WI38 (cell line): ENCODE results near the gene MYBPHL.

Source experiments
- H3K4me3 ChIP-seq: 2 replicates; pipeline ENCODE4 v1.5.1; 2011; ENCODE audit warnings: low read depth, mild to moderate bottlenecking, control low read depth, low read length
- TF ChIP-seq, protein P1 (sequence below): IDR thresholded peaks from 2 replicates; pipeline ENCODE4 v1.5.1; 2012; ENCODE audit warnings: low read depth, mild to moderate bottlenecking, control low read depth, low read length

MYBPHL gene

DNA sequence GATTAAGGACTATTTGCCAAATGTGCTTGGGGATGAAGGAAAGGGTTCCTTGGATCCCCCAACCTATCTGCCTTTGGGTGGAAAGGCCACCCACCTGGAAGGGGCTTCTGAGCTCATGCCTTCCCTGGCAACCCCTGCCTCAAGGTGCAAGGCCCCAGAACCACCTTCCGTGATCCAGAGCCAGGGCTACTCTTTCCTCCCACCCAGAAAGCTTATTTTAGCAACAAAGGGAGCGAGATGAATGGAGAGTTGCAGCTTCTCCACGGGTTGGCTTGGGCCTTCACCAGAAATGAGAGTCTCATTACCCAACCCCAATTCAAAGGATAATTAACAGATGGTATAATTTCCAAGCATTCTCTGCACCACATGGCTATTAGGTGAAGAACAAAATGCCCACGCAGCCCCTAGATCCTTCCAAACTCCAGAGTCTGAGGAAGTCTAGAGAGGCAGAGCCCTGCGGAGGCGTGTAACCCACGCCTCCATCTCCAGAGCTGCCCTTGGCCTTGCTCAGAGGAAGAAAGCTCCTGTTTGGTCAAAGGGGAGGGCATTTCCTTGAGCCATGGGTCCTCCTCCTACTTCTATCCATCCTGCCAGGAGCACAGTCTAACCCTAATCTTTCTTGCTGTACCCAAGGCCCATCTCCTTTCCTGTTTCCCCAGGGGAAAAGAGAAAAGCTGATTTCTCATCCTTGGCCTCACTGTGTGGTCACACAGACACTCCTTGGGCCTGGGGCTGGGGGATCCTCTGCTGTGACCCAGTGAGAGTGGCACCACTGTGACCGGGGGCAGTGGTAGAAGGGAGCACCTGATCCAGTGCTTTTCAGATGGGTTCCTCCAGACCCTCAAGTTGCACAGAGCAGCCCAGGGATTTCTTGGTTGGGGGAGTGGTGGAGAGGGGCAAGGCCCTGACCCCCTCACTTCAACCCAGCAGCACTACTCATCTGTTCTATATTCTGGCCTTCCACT is 59.1 kb downstream of the MYBPHL start:
- H3K4me3 ChIP-seq: no peak overlapping the region
- TF ChIP-seq, protein P1, sequence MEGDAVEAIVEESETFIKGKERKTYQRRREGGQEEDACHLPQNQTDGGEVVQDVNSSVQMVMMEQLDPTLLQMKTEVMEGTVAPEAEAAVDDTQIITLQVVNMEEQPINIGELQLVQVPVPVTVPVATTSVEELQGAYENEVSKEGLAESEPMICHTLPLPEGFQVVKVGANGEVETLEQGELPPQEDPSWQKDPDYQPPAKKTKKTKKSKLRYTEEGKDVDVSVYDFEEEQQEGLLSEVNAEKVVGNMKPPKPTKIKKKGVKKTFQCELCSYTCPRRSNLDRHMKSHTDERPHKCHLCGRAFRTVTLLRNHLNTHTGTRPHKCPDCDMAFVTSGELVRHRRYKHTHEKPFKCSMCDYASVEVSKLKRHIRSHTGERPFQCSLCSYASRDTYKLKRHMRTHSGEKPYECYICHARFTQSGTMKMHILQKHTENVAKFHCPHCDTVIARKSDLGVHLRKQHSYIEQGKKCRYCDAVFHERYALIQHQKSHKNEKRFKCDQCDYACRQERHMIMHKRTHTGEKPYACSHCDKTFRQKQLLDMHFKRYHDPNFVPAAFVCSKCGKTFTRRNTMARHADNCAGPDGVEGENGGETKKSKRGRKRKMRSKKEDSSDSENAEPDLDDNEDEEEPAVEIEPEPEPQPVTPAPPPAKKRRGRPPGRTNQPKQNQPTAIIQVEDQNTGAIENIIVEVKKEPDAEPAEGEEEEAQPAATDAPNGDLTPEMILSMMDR: no peak

DNA sequence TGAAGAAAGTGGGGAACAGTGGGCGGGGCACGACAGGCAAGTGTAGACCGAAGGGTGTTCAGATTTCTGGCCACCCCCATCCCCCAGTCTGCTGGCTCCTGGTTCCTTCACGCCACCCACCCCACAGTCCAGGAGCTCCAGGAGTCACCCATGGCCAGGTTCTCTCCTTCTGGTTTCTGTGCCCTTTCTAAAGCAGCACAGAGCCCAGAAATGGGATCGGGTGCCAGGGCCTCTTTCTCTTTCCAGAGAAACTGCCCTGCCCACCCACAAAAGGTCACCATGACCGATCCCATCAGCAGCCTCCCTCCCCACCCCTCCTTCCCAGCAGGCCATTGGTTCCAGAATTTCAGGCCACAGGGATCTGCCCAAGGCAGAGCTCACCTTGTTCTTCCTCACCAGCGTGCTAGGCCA is 60.7 kb downstream of the MYBPHL start:
- TF ChIP-seq, protein P1: no peak
- H3K4me3 ChIP-seq: no peak overlapping the region

GRCh38 chr1:109243860-109244552 is 62.8 kb downstream of the MYBPHL start:
- TF ChIP-seq, protein P1: no peak
- H3K4me3 ChIP-seq: no peak overlapping the region

DNA sequence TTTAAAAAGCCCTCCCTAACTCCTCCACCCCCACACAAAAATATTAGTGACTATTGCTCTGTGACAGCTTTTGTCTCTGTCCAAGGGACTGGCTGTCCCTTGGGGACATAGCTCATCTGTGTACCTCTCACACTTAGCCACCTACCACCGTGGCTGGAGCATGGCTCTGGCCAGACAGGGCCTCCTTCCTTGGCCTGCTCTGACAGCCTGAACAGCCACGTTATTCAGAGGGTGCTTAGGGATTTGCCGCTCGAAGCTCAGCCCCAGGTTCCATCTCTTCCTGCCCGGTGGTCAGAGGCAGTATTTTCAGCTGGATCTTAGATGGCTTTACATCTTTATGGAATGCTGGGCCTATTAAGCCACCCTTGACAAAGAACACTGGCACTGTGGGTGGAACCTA is 63.6 kb downstream of the MYBPHL start:
- TF ChIP-seq, protein P1: no peak
- H3K4me3 ChIP-seq: no peak overlapping the region

GRCh38 chr1:109242387-109242786 is 64.4 kb downstream of the MYBPHL start:
- no peak overlapping the region for H3K4me3 ChIP-seq
- TF ChIP-seq, protein P1: no peak
